ENCODE data around the gene MESP1. TPM values are rescaled to one million over a fixed set of nuclear protein-coding genes. Genes with fewer than 3 reads are reported as not detected.

Gene MESP1
- total and polyA plus RNA-seq, 2 of the 13 experiments (the other 11 are each of a cell fraction or from before 2014, with no cell fraction given) = not detected

DNA sequence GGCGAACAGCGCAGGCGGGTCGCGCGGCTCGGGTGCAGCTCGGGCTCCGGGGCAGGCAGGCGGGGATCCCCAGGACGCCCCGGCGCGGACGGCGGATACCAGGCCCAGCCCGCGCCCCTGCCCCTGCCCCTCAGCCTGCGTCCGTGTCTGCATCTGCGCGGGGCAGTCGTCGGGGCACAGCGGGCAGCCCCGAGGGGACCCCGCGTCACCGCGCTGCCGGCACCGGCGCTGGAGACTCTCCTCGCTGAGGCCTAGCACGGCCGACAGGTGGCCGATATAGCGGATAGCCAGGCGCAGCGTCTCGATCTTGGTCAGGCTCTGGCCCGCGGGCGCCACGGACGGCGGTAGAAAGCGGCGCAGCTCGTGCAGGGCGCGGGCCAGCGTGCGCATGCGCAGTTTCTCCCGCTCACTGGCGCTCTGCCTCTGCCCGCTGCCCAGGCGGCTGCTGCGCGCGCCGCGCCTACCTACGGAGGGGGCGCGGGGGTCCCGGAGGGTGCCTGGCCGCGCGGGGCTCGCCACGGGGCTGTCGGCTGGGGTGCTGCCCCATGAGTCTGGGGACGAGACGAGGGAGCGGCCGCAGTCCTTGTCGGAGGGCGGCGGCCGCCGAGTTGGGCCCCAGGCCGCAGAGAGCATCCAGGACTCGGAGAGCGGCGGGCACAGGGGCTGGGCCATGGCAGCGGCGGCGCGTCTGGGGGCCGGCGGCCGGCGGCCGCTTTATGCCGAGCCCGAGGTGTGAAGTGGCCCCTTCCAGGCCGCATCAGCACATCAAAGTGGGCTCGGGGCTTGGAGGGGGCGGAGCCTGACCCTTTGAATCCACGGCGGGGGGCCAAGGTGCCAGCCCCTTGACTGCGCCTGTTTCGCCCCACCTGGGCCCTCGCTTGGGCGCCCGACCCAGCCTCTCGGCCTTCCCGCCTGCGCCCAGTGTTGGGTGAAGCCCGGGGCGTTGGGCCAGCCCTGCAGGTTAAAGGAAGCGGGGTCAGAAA, at the start of gene MESP1 (continued):
- TF ChIP-seq, protein P1, sequence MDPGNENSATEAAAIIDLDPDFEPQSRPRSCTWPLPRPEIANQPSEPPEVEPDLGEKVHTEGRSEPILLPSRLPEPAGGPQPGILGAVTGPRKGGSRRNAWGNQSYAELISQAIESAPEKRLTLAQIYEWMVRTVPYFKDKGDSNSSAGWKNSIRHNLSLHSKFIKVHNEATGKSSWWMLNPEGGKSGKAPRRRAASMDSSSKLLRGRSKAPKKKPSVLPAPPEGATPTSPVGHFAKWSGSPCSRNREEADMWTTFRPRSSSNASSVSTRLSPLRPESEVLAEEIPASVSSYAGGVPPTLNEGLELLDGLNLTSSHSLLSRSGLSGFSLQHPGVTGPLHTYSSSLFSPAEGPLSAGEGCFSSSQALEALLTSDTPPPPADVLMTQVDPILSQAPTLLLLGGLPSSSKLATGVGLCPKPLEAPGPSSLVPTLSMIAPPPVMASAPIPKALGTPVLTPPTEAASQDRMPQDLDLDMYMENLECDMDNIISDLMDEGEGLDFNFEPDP (CRISPR knock-in tag; conservative IDR thresholded peaks at IDR 0.05) = no peak
- TF ChIP-seq ZNF792 (CRISPR knock-in tag; IDR thresholded peaks at IDR 0.05) = peak; percentile 69; the same call in 1 of the 2 replicates
- no peak for TF ChIP-seq ZNF350 (CRISPR knock-in tag; IDR thresholded peaks at IDR 0.05; ENCODE audit: borderline replicate concordance, low read depth)
- TF ChIP-seq ZNF121 (CRISPR knock-in tag; IDR thresholded peaks at IDR 0.05) = no peak
- peak; percentile 62 for TF ChIP-seq RBFOX2 (IDR thresholded peaks at IDR 0.05; ENCODE audit: low read depth, low read length)
- TF ChIP-seq KLF12 (CRISPR knock-in tag; IDR thresholded peaks at IDR 0.05; ENCODE audit: borderline replicate concordance) = 0 out of 2 replicates have a peak, but pooled peaks have one; percentile 41
- TF ChIP-seq KDM1A (CRISPR knock-in tag; IDR thresholded peaks at IDR 0.05) = no peak
- no peak for TF ChIP-seq ZNF225 (CRISPR knock-in tag; IDR thresholded peaks at IDR 0.05)
- TF ChIP-seq MED1 (CRISPR knock-in tag; IDR thresholded peaks at IDR 0.05) = peak; percentile 63
- TF ChIP-seq, protein P2, sequence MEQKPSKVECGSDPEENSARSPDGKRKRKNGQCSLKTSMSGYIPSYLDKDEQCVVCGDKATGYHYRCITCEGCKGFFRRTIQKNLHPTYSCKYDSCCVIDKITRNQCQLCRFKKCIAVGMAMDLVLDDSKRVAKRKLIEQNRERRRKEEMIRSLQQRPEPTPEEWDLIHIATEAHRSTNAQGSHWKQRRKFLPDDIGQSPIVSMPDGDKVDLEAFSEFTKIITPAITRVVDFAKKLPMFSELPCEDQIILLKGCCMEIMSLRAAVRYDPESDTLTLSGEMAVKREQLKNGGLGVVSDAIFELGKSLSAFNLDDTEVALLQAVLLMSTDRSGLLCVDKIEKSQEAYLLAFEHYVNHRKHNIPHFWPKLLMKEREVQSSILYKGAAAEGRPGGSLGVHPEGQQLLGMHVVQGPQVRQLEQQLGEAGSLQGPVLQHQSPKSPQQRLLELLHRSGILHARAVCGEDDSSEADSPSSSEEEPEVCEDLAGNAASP (CRISPR knock-in tag; IDR thresholded peaks at IDR 0.05; ENCODE audit: borderline replicate concordance) = peak; percentile 42; the same call in 1 of the 2 replicates
- TF ChIP-seq ETV5 (CRISPR knock-in tag; IDR thresholded peaks at IDR 0.05; ENCODE audit: borderline replicate concordance) = 0 out of 2 replicates have a peak, but pooled peaks have one; percentile 16
- TF ChIP-seq, protein P3, sequence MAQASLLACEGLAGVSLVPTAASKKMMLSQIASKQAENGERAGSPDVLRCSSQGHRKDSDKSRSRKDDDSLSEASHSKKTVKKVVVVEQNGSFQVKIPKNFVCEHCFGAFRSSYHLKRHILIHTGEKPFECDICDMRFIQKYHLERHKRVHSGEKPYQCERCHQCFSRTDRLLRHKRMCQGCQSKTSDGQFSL (CRISPR knock-in tag; IDR thresholded peaks at IDR 0.05) = no peak
- TF ChIP-seq ZNF709 (CRISPR knock-in tag; IDR thresholded peaks at IDR 0.05) = peak; percentile 91
- TF ChIP-seq, protein P4, sequence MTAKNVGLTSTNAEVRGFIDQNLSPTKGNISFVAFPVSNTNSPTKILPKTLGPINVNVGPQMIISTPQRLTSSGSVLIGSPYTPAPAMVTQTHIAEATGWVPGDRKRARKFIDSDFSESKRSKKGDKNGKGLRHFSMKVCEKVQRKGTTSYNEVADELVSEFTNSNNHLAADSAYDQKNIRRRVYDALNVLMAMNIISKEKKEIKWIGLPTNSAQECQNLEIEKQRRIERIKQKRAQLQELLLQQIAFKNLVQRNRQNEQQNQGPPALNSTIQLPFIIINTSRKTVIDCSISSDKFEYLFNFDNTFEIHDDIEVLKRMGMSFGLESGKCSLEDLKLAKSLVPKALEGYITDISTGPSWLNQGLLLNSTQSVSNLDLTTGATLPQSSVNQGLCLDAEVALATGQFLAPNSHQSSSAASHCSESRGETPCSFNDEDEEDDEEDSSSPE (CRISPR knock-in tag; IDR thresholded peaks at IDR 0.05) = peak; percentile 90
- TF ChIP-seq, protein P5, sequence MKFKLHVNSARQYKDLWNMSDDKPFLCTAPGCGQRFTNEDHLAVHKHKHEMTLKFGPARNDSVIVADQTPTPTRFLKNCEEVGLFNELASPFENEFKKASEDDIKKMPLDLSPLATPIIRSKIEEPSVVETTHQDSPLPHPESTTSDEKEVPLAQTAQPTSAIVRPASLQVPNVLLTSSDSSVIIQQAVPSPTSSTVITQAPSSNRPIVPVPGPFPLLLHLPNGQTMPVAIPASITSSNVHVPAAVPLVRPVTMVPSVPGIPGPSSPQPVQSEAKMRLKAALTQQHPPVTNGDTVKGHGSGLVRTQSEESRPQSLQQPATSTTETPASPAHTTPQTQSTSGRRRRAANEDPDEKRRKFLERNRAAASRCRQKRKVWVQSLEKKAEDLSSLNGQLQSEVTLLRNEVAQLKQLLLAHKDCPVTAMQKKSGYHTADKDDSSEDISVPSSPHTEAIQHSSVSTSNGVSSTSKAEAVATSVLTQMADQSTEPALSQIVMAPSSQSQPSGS (CRISPR knock-in tag; IDR thresholded peaks at IDR 0.05) = peak; percentile 46; the same call in 1 of the 2 replicates
- TF ChIP-seq MIXL1 (CRISPR knock-in tag; IDR thresholded peaks at IDR 0.05) = 0 out of 2 replicates have a peak, but pooled peaks have one; percentile 38
- TF ChIP-seq TEAD2 (CRISPR knock-in tag; IDR thresholded peaks at IDR 0.05) = no peak
- peak; percentile 11; the same call in 1 of the 2 replicates for TF ChIP-seq RELA (CRISPR knock-in tag; IDR thresholded peaks at IDR 0.05)

Data from HepG2 (cell line).